Natural killer cell (primary cell): Measurements from ENCODE around the gene NAP1L1. TPM values are rescaled to one million over a fixed set of nuclear protein-coding genes. Genes with fewer than 3 reads are reported as not detected.
A peak's percentile ranks its signal among the peaks of the same experiment; 100 is the strongest.

Source experiments
- ATAC-seq, 3 donors: fragments of 150-1000 bp in 2 of 3; fragments of 200-7000 bp in 1 of 3; cut with Tn5 transposase; 1 replicate in 1 of 3; 2 replicates in 2 of 3; pipeline ENCODE4 v1.10.0; 2021; ENCODE audit warnings: mild to moderate bottlenecking in 2 of 3, moderate library complexity in 2 of 3
- DNase-seq, 2 donors: peaks; one replicate each; pipeline versions ENCODE4 v3.0.0 to v3.0.0-alpha.2; 2013 to 2021; ENCODE audit warnings: mixed read lengths in 1 of 2
- H3K27ac ChIP-seq: one replicate; pipeline ENCODE4 v1.5.1; 2013; ENCODE audit warnings: mild to moderate bottlenecking, low read length
- H3K27me3 ChIP-seq: one replicate; pipeline ENCODE4 v1.6.1; 2013; ENCODE audit warnings: low read length; ENCODE audit not compliant: control insufficient read depth, insufficient read depth
- H3K36me3 ChIP-seq: one replicate; pipeline ENCODE4 v1.6.1; 2013; ENCODE audit warnings: low read length; ENCODE audit not compliant: control insufficient read depth, insufficient read depth
- H3K4me1 ChIP-seq: one replicate; pipeline ENCODE4 v1.6.1; 2013; ENCODE audit warnings: low read length; ENCODE audit not compliant: control insufficient read depth, insufficient read depth
- H3K4me3 ChIP-seq: one replicate; pipeline ENCODE4 v1.5.1; 2013; ENCODE audit warnings: low read length
- H3K9me3 ChIP-seq: one replicate; pipeline ENCODE4 v1.6.1; 2013; ENCODE audit warnings: low read length; ENCODE audit not compliant: control insufficient read depth, insufficient read depth
- H3K27ac Mint-ChIP-seq, 2 donors: one replicate each; pipeline ENCODE4 v1.8.0; 2022; ENCODE audit warnings: mild to moderate bottlenecking in 2 of 2, mixed read lengths in 2 of 2, moderate library complexity in 1 of 2
- H3K27me3 Mint-ChIP-seq, 2 donors: one replicate each; pipeline ENCODE4 v1.8.0; 2022; ENCODE audit warnings: low read depth in 2 of 2, mixed read lengths in 2 of 2
- H3K36me3 Mint-ChIP-seq: one replicate; pipeline ENCODE4 v1.8.0; 2022; ENCODE audit warnings: mixed read lengths
- H3K4me1 Mint-ChIP-seq, 2 donors: one replicate each; pipeline ENCODE4 v1.8.0; 2022; ENCODE audit warnings: mixed read lengths in 2 of 2
- H3K4me3 Mint-ChIP-seq: one replicate; pipeline ENCODE4 v1.8.0; 2022; ENCODE audit warnings: mild to moderate bottlenecking, moderate library complexity, mixed read lengths
- H3K9me3 Mint-ChIP-seq, 2 donors: one replicate each; pipeline ENCODE4 v1.8.0; 2022; ENCODE audit warnings: mixed read lengths in 2 of 2
- CTCF ChIP-seq: fragments of 200-600 bp; IDR thresholded peaks from one replicate; pipeline ENCODE4 v1.8.0; 2022; ENCODE audit warnings: antibody characterized with exemption
- WGBS: methylation state at CpG from one replicate; pipeline ENCODE4 v1.1.7; 2013; ENCODE audit warnings: missing lambda C conversion rate; ENCODE audit not compliant: insufficient coverage; 5-methylcytosine and 5-hydroxymethylcytosine counted together
- intact Hi-C: fragments of 100-400 bp; cut with micrococcal nuclease; formaldehyde crosslinking; loops from one replicate; pipeline ENCODE4 v1.14.2; 2022
- total RNA-seq, 4 donors: library from RNA; stranded (reverse); fragments of 120-200 nt in 1 of 4; gene quantifications; one replicate each; pipeline versions ENCODE4 v1.2.3 to v1.2.4, GENCODE V29; 2013 to 2022

The NAP1L1 gene
- total RNA-seq, 3 donors from 2014 or later (not counting 1 experiment from before 2014, with no cell fraction given): 264 to 431 (median 286) TPM

GRCh38 chr12:76080017-76080728, 4.3 kb downstream of the NAP1L1 start:
- no peak for TF ChIP-seq CTCF
- WGBS: 68% methylated on average over 2 of the region's 2 CpGs
- Histone ChIP-seq H3K4me3 (no peak overlapping the region), H3K36me3 (no peaks in the 10 kb centered on the region), H3K9me3 (no peaks in the 10 kb centered on the region), H3K27ac (no peak overlapping the region), H3K27me3 (no peaks in the 10 kb centered on the region), H3K4me1 (peaks cover 11% of the 10 kb centered on the region)
- Mint-ChIP-seq H3K27ac (no peak overlapping the region), H3K9me3 (no peaks in the 10 kb centered on the region), H3K4me1 (peaks cover 44 to 53% of the 10 kb centered on the region in 2 donors), H3K27me3 (no peaks in the 10 kb centered on the region), H3K36me3 (no peaks in the 10 kb centered on the region), H3K4me3 (no peak overlapping the region)
- intact Hi-C loops: loop anchor here (5.0 kb wide), 2 partner anchors 267 to 568 kb away; partner anchors contain the start of genes BBS10 and KRR1
- ATAC-seq (no peak), DNase-seq (no peak)

GRCh38 chr12:76078748-76079147, 5.7 kb downstream of the NAP1L1 start:
- Histone ChIP-seq H3K27me3 (no peaks in the 10 kb centered on the region), H3K27ac (no peak overlapping the region), H3K36me3 (no peaks in the 10 kb centered on the region), H3K4me1 (peaks cover 10% of the 10 kb centered on the region), H3K9me3 (no peaks in the 10 kb centered on the region), H3K4me3 (no peak overlapping the region)
- peaks cover 47 to 48% of the 10 kb centered on the region in 2 donors for H3K4me1 Mint-ChIP-seq
- 100% methylated on average over 1 of the region's 2 CpGs for WGBS
- H3K9me3 Mint-ChIP-seq: no peaks in the 10 kb centered on the region
- DNase-seq (no peak), ATAC-seq (no peak)
- no peaks in the 10 kb centered on the region for H3K27me3 Mint-ChIP-seq
- no peaks in the 10 kb centered on the region for H3K36me3 Mint-ChIP-seq
- H3K27ac Mint-ChIP-seq: peak overlapping the region in 1 of 2 donors; percentile 27
- intact Hi-C loops: no loop called here
- no peak overlapping the region for H3K4me3 Mint-ChIP-seq
- TF ChIP-seq CTCF: no peak

- Histone ChIP-seq H3K27me3 (no peaks in the 10 kb centered on the region), H3K4me1 (no peaks in the 10 kb centered on the region), H3K27ac (no peak overlapping the region), H3K36me3 (peaks cover 10% of the 10 kb centered on the region), H3K4me3 (no peak overlapping the region), H3K9me3 (no peaks in the 10 kb centered on the region)
- Mint-ChIP-seq H3K9me3 (no peaks in the 10 kb centered on the region), H3K27ac (no peak overlapping the region), H3K4me3 (no peak overlapping the region), H3K4me1 (peaks cover 39 to 47% of the 10 kb centered on the region in 2 donors), H3K27me3 (no peaks in the 10 kb centered on the region), H3K36me3 (no peaks in the 10 kb centered on the region)
- WGBS: 100% methylated on average over 1 of the region's 1 CpG
- no peak for ATAC-seq
- TF ChIP-seq CTCF: no peak
- intact Hi-C loops: no loop called here
- DNase-seq: no peak
Observed at GRCh38 chr12:76075448-76075847, 9.0 kb downstream of the NAP1L1 start.
